H9 (cell line): ENCODE measurements around the gene WDFY3. TPM values are rescaled to one million over a fixed set of nuclear protein-coding genes. Genes with fewer than 3 reads are reported as not detected.

Source experiments
- DNase-seq: peaks from one replicate; pipeline ENCODE4 v3.0.0-alpha.2; 2017
- H2AFZ ChIP-seq: one replicate; pipeline ENCODE4 v1.6.1; 2013; ENCODE audit warnings: mild to moderate bottlenecking, low read length, control low read depth, moderate library complexity
- H2AK5ac ChIP-seq: 2 replicates; pipeline ENCODE4 v1.6.1; 2013; ENCODE audit warnings: low read length, control low read depth, mixed read lengths; ENCODE audit not compliant: insufficient read length
- H2BK120ac ChIP-seq: one replicate; pipeline ENCODE4 v1.6.1; 2013; ENCODE audit warnings: low read depth, mild to moderate bottlenecking, low read length, control low read depth, inconsistent platforms; ENCODE audit not compliant: poor library complexity, severe bottlenecking
- H2BK12ac ChIP-seq: 2 replicates; pipeline ENCODE4 v1.6.1; 2013; ENCODE audit warnings: low read length, control low read depth, mixed read lengths, low read depth; ENCODE audit not compliant: insufficient read length
- H2BK15ac ChIP-seq: 2 replicates; pipeline ENCODE4 v1.6.1; 2013; ENCODE audit warnings: low read depth, low read length, control low read depth
- H2BK20ac ChIP-seq: one replicate; pipeline ENCODE4 v1.6.1; 2013; ENCODE audit warnings: low read depth, mild to moderate bottlenecking, low read length, control low read depth, inconsistent platforms; ENCODE audit not compliant: poor library complexity, severe bottlenecking
- H2BK5ac ChIP-seq: 2 replicates; pipeline ENCODE4 v1.6.1; 2013; ENCODE audit warnings: low read length, control low read depth, mixed read lengths; ENCODE audit not compliant: insufficient read length
- H3K14ac ChIP-seq: 2 replicates; pipeline ENCODE4 v1.6.1; 2013; ENCODE audit warnings: low read length, control low read depth; ENCODE audit not compliant: insufficient read depth
- H3K18ac ChIP-seq: 2 replicates; pipeline ENCODE4 v1.6.1; 2013; ENCODE audit warnings: low read depth, mild to moderate bottlenecking, mixed read lengths, low read length, control low read depth; ENCODE audit not compliant: insufficient read length
- H3K23ac ChIP-seq: 2 replicates; pipeline ENCODE4 v1.6.1; 2013; ENCODE audit warnings: low read length, control low read depth, mixed read lengths, low read depth; ENCODE audit not compliant: insufficient read length
- H3K23me2 ChIP-seq: 2 replicates; pipeline ENCODE4 v1.6.1; 2013; ENCODE audit warnings: low read depth, mild to moderate bottlenecking, mixed read lengths, low read length, control low read depth; ENCODE audit not compliant: insufficient read length, poor library complexity, severe bottlenecking
- H3K27ac ChIP-seq: 2 replicates; pipeline ENCODE4 v1.5.1; 2013; ENCODE audit warnings: low read length, control low read depth, mixed read lengths, low read depth; ENCODE audit not compliant: insufficient read length
- H3K27me3 ChIP-seq: 2 replicates; pipeline ENCODE4 v1.6.1; 2013; ENCODE audit warnings: low read length, control low read depth, inconsistent platforms; ENCODE audit not compliant: insufficient read depth
- H3K4ac ChIP-seq: 2 replicates; pipeline ENCODE4 v1.6.1; 2013; ENCODE audit warnings: low read depth, mild to moderate bottlenecking, control low read depth, inconsistent platforms, low read length, moderate library complexity
- H3K4me1 ChIP-seq: 2 replicates; pipeline ENCODE4 v1.6.1; 2013; ENCODE audit warnings: low read length, control low read depth, inconsistent platforms; ENCODE audit not compliant: insufficient read depth
- H3K4me2 ChIP-seq: 2 replicates; pipeline ENCODE4 v1.6.1; 2013; ENCODE audit warnings: low read length, control low read depth, mixed read lengths; ENCODE audit not compliant: insufficient read length, insufficient read depth
- H3K56ac ChIP-seq: 2 replicates; pipeline ENCODE4 v1.6.1; 2013; ENCODE audit warnings: low read depth, mild to moderate bottlenecking, mixed read lengths, low read length, control low read depth; ENCODE audit not compliant: insufficient read length
- H3K79me1 ChIP-seq: 2 replicates; pipeline ENCODE4 v1.6.1; 2013; ENCODE audit warnings: low read depth, mild to moderate bottlenecking, moderate library complexity, low read length, control low read depth, inconsistent platforms; ENCODE audit not compliant: insufficient read depth, poor library complexity, severe bottlenecking
- H3K79me2 ChIP-seq: 2 replicates; pipeline ENCODE4 v1.6.1; 2013; ENCODE audit warnings: low read length, control low read depth, inconsistent platforms; ENCODE audit not compliant: insufficient read depth
- H3K9ac ChIP-seq: 2 replicates; pipeline ENCODE4 v1.6.1; 2013; ENCODE audit warnings: low read length, control low read depth, mixed read lengths; ENCODE audit not compliant: insufficient read length; ENCODE audit errors: extremely low read depth
- H3K9me3 ChIP-seq: one replicate; pipeline ENCODE4 v1.6.1; 2013; ENCODE audit warnings: low read depth, low read length, inconsistent platforms; ENCODE audit not compliant: control insufficient read depth
- H3T11ph ChIP-seq: one replicate; pipeline ENCODE4 v1.6.1; 2013; ENCODE audit warnings: mild to moderate bottlenecking, low read length, control low read depth, inconsistent platforms
- H4K20me1 ChIP-seq: one replicate; pipeline ENCODE4 v1.6.1; 2013; ENCODE audit not compliant: control insufficient read depth, insufficient read length, insufficient read depth
- H4K5ac ChIP-seq: 2 replicates; pipeline ENCODE4 v1.6.1; 2013; ENCODE audit warnings: low read depth, mild to moderate bottlenecking, mixed read lengths, low read length, control low read depth; ENCODE audit not compliant: insufficient read length
- H4K8ac ChIP-seq: replicated peaks from 2 replicates; pipeline ENCODE4 v1.6.1; 2013; ENCODE audit warnings: low read length, control low read depth, mixed read lengths, low read depth; ENCODE audit not compliant: insufficient read length
- H4K91ac ChIP-seq: 2 replicates; pipeline ENCODE4 v1.6.1; 2013; ENCODE audit warnings: low read depth, mild to moderate bottlenecking, moderate library complexity, mixed read lengths, low read length, control low read depth; ENCODE audit not compliant: insufficient read length
- H3K27ac Mint-ChIP-seq, 3 experiments: 2 replicates in 2 of 3; 3 replicates in 1 of 3; pipeline ENCODE4 v1.8.0; 2020 to 2021; ENCODE audit warnings: mixed read lengths in 3 of 3, mild to moderate bottlenecking in 1 of 3, moderate library complexity in 1 of 3
- H3K27me3 Mint-ChIP-seq: 2 replicates; pipeline ENCODE4 v1.8.0; 2021; ENCODE audit warnings: low read depth, mild to moderate bottlenecking, moderate library complexity, mixed read lengths
- H3K36me3 Mint-ChIP-seq, 3 experiments: 2 replicates in 2 of 3; 3 replicates in 1 of 3; pipeline ENCODE4 v1.8.0; 2020 to 2021; ENCODE audit warnings: low read depth in 3 of 3, mixed read lengths in 3 of 3; ENCODE audit not compliant: insufficient read depth in 1 of 3
- H3K4me1 Mint-ChIP-seq, 2 experiments: 2 replicates each; pipeline ENCODE4 v1.8.0; 2020; ENCODE audit warnings: mixed read lengths in 2 of 2
- H3K4me3 Mint-ChIP-seq, 2 experiments: 2 replicates in 1 of 2; 3 replicates in 1 of 2; pipeline ENCODE4 v1.8.0; 2020 to 2021; ENCODE audit warnings: mild to moderate bottlenecking in 2 of 2, mixed read lengths in 2 of 2, moderate library complexity in 1 of 2
- H3K9me3 Mint-ChIP-seq, 2 experiments: 2 replicates in 1 of 2; 3 replicates in 1 of 2; pipeline ENCODE4 v1.8.0; 2020; ENCODE audit warnings: mild to moderate bottlenecking in 2 of 2, mixed read lengths in 2 of 2, moderate library complexity in 1 of 2
- CTCF ChIP-seq: fragments of 200-600 bp; sonication (generic); conservative IDR thresholded peaks from 3 replicates; pipeline ENCODE4 v1.8.0; 2021; ENCODE audit warnings: antibody characterized with exemption, mild to moderate bottlenecking
- WGBS: extraction: QIAGEN DNeasy Blood & Tissue Kit; methylation state at CpG from one replicate; pipeline ENCODE4 v1.1.7; 2013; ENCODE audit warnings: missing lambda C conversion rate, low lambda C conversion rate, mixed read lengths; ENCODE audit not compliant: insufficient read length; ENCODE audit errors: extremely low coverage; 5-methylcytosine and 5-hydroxymethylcytosine counted together
- total RNA-seq: library from RNA; stranded (reverse); gene quantifications from 2 replicates; pipeline ENCODE4 v1.2.1, GENCODE V29; 2021

WDFY3 gene
- total RNA-seq, 1 experiment from 2014 or later: 54.6 TPM

- no peak overlapping the region for H2BK15ac ChIP-seq
- Mint-ChIP-seq H3K9me3 (no peaks in the 10 kb centered on the region), H3K36me3 (peaks cover 20 to 44% (median 27%) of the 10 kb centered on the region in 3 experiments), H3K4me3 (no peak overlapping the region), H3K27me3 (no peaks in the 10 kb centered on the region), H3K27ac (no peak overlapping the region), H3K4me1 (peaks cover 3 to 8% of the 10 kb centered on the region in 2 experiments; a peak in 3 of 4 replicates)
- no peak for TF ChIP-seq CTCF
- no peaks in the 10 kb centered on the region for H3K79me1 ChIP-seq
- H2BK12ac ChIP-seq: no peak overlapping the region
- no peak overlapping the region for H3K56ac ChIP-seq
- no peak overlapping the region for H3K4ac ChIP-seq
- H2AK5ac ChIP-seq: no peak overlapping the region
- no peak overlapping the region for H4K5ac ChIP-seq
- H2BK120ac ChIP-seq: no peak overlapping the region
- no peaks in the 10 kb centered on the region for H3K79me2 ChIP-seq
- H4K20me1 ChIP-seq: no peaks in the 10 kb centered on the region
- no peak overlapping the region for H2AFZ ChIP-seq
- no peak for DNase-seq
- no peak overlapping the region for H3T11ph ChIP-seq
- H3K18ac ChIP-seq: no peak overlapping the region
- no peak overlapping the region for H3K4me2 ChIP-seq
- H3K27me3 ChIP-seq: no peaks in the 10 kb centered on the region
- no peak overlapping the region for H3K14ac ChIP-seq
- no peak overlapping the region for H3K9ac ChIP-seq
- H3K27ac ChIP-seq: no peak overlapping the region
- no peaks in the 10 kb centered on the region for H3K23me2 ChIP-seq
- no peak overlapping the region for H3K23ac ChIP-seq
- WGBS: no CpG with 5 or more reads among the region's 1 CpG
- H2BK20ac ChIP-seq: no peak overlapping the region
- no peaks in the 10 kb centered on the region for H3K9me3 ChIP-seq
- H2BK5ac ChIP-seq: no peak overlapping the region
- no peaks in the 10 kb centered on the region for H3K4me1 ChIP-seq
- H4K91ac ChIP-seq: no peak overlapping the region
- H4K8ac ChIP-seq: no peak overlapping the region
These were observed 327.3 kb downstream of the WDFY3 start for GRCh38 chr4:84639145-84639544.
